RPMI7951 (cell line): ENCODE results near the gene ANKRD53. TPM values are rescaled to one million over a fixed set of nuclear protein-coding genes. Genes with fewer than 3 reads are reported as not detected.

ENCODE experiments used
- DNase-seq: peaks from one replicate; pipeline ENCODE4 v3.0.0-alpha.2; 2012; ENCODE audit warnings: low read depth
- total RNA-seq: library from RNA; depleted of rRNA; stranded (reverse); fragments of >200 nt; shearing (Covaris generic); gene quantifications from 2 replicates; pipeline ENCODE4 v1.2.3, GENCODE V29; 2014

ANKRD53 gene
- total RNA-seq, 1 experiment from 2014 or later, result not detected

- no peak for DNase-seq
These were observed 35.1 kb upstream of the ANKRD53 start for GRCh38 chr2:70943205-70943871.

- no peak for DNase-seq
These were observed 34.2 kb upstream of the ANKRD53 start for GRCh38 chr2:70944111-70944690.

- peak; percentile 58 for DNase-seq
These were observed 31.5 kb upstream of the ANKRD53 start for GRCh38 chr2:70946832-70947442.

GRCh38 chr2:70947556-70948184 lies 30.8 kb upstream of the ANKRD53 start:
- peak; percentile 76 for DNase-seq

GRCh38 chr2:70948337-70949003 lies 30.0 kb upstream of the ANKRD53 start:
- DNase-seq, result peak; percentile 76

- DNase-seq, result no peak
These were observed 29.3 kb upstream of the ANKRD53 start for GRCh38 chr2:70949086-70949485.

- no peak for DNase-seq
These were observed 23.5 kb upstream of the ANKRD53 start for GRCh38 chr2:70954886-70955285.

GRCh38 chr2:70956141-70956540 lies 22.3 kb upstream of the ANKRD53 start:
- no peak for DNase-seq

- DNase-seq, result no peak
These were observed 20.6 kb upstream of the ANKRD53 start for GRCh38 chr2:70957798-70958197.

- DNase-seq, result no peak
These were observed 19.7 kb upstream of the ANKRD53 start for GRCh38 chr2:70958759-70959158.

- DNase-seq, result no peak
These were observed 19.1 kb upstream of the ANKRD53 start for GRCh38 chr2:70959271-70959761.

- DNase-seq, result no peak
These were observed 18.3 kb upstream of the ANKRD53 start for GRCh38 chr2:70959851-70960832.

GRCh38 chr2:70960833-70961647 lies 17.4 kb upstream of the ANKRD53 start:
- no peak for DNase-seq

GRCh38 chr2:70961648-70961994 lies 16.8 kb upstream of the ANKRD53 start:
- no peak for DNase-seq

- DNase-seq, result no peak
These were observed 16.1 kb upstream of the ANKRD53 start for GRCh38 chr2:70962211-70962884.

- no peak for DNase-seq
These were observed 15.2 kb upstream of the ANKRD53 start for GRCh38 chr2:70962885-70963878.

- DNase-seq, result no peak
These were observed 14.3 kb upstream of the ANKRD53 start for GRCh38 chr2:70964133-70964532.
